Measurements from ENCODE around the gene NFIA. TPM values are rescaled to one million over a fixed set of nuclear protein-coding genes. Genes with fewer than 3 reads are reported as not detected.
A peak's percentile ranks its signal among the peaks of the same experiment; 100 is the strongest.

The NFIA gene
- total and polyA plus RNA-seq, 9 of the 15 experiments (the other 6 are each of a cell fraction or from before 2014, with no cell fraction given): 5.3 to 24.9 (median 9.8) TPM

DNA sequence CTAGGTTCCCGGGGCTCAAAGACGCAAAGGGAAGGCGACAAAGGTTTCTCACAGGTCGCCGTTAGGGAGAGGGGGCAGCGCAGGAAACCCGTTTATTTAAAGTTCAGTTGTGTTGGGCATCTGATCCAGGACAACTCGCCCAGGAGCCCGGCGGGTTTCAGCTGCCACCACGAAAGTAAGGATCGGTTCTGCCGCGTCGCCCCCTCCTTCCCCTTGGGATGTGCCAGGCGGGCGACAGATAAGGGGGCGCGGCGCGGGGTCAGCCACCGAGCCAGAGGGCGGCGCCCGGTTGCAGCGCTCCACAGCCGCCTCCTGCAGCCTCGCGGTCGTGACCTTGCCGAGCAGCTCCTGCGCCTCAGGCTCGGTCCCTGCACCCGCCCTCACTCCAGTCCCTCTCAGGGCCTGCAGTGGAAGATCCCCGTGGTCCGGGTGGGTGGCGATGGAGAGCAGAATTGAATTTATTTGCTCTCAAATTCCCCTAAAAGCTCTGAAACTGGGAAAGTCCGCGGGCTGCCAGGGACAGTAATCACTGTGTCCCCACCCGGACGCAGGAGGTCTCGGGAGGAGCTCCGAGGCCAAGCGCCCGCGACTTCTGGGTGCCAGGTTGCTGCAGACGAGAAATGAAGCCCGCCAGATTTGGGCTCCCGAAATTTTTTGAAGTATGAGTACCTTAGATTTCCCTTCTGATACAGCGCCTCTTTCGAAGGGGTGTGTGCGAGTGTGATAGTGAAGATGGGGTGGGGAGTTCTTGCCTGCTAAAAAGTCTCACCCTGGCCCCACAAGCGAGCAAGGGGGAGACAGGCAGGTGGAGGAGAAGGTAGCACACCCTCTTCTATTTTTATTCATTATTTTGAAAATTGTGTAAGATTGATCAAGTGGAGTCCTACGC lies 28.4 kb upstream of the NFIA start (continued):
- TF ChIP-seq, protein P1, sequence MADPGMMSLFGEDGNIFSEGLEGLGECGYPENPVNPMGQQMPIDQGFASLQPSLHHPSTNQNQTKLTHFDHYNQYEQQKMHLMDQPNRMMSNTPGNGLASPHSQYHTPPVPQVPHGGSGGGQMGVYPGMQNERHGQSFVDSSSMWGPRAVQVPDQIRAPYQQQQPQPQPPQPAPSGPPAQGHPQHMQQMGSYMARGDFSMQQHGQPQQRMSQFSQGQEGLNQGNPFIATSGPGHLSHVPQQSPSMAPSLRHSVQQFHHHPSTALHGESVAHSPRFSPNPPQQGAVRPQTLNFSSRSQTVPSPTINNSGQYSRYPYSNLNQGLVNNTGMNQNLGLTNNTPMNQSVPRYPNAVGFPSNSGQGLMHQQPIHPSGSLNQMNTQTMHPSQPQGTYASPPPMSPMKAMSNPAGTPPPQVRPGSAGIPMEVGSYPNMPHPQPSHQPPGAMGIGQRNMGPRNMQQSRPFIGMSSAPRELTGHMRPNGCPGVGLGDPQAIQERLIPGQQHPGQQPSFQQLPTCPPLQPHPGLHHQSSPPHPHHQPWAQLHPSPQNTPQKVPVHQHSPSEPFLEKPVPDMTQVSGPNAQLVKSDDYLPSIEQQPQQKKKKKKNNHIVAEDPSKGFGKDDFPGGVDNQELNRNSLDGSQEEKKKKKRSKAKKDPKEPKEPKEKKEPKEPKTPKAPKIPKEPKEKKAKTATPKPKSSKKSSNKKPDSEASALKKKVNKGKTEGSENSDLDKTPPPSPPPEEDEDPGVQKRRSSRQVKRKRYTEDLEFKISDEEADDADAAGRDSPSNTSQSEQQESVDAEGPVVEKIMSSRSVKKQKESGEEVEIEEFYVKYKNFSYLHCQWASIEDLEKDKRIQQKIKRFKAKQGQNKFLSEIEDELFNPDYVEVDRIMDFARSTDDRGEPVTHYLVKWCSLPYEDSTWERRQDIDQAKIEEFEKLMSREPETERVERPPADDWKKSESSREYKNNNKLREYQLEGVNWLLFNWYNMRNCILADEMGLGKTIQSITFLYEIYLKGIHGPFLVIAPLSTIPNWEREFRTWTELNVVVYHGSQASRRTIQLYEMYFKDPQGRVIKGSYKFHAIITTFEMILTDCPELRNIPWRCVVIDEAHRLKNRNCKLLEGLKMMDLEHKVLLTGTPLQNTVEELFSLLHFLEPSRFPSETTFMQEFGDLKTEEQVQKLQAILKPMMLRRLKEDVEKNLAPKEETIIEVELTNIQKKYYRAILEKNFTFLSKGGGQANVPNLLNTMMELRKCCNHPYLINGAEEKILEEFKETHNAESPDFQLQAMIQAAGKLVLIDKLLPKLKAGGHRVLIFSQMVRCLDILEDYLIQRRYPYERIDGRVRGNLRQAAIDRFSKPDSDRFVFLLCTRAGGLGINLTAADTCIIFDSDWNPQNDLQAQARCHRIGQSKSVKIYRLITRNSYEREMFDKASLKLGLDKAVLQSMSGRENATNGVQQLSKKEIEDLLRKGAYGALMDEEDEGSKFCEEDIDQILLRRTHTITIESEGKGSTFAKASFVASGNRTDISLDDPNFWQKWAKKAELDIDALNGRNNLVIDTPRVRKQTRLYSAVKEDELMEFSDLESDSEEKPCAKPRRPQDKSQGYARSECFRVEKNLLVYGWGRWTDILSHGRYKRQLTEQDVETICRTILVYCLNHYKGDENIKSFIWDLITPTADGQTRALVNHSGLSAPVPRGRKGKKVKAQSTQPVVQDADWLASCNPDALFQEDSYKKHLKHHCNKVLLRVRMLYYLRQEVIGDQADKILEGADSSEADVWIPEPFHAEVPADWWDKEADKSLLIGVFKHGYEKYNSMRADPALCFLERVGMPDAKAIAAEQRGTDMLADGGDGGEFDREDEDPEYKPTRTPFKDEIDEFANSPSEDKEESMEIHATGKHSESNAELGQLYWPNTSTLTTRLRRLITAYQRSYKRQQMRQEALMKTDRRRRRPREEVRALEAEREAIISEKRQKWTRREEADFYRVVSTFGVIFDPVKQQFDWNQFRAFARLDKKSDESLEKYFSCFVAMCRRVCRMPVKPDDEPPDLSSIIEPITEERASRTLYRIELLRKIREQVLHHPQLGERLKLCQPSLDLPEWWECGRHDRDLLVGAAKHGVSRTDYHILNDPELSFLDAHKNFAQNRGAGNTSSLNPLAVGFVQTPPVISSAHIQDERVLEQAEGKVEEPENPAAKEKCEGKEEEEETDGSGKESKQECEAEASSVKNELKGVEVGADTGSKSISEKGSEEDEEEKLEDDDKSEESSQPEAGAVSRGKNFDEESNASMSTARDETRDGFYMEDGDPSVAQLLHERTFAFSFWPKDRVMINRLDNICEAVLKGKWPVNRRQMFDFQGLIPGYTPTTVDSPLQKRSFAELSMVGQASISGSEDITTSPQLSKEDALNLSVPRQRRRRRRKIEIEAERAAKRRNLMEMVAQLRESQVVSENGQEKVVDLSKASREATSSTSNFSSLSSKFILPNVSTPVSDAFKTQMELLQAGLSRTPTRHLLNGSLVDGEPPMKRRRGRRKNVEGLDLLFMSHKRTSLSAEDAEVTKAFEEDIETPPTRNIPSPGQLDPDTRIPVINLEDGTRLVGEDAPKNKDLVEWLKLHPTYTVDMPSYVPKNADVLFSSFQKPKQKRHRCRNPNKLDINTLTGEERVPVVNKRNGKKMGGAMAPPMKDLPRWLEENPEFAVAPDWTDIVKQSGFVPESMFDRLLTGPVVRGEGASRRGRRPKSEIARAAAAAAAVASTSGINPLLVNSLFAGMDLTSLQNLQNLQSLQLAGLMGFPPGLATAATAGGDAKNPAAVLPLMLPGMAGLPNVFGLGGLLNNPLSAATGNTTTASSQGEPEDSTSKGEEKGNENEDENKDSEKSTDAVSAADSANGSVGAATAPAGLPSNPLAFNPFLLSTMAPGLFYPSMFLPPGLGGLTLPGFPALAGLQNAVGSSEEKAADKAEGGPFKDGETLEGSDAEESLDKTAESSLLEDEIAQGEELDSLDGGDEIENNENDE (IDR thresholded peaks at IDR 0.05; ENCODE audit: low read depth, low read length): no peak
- TF ChIP-seq, protein P2, sequence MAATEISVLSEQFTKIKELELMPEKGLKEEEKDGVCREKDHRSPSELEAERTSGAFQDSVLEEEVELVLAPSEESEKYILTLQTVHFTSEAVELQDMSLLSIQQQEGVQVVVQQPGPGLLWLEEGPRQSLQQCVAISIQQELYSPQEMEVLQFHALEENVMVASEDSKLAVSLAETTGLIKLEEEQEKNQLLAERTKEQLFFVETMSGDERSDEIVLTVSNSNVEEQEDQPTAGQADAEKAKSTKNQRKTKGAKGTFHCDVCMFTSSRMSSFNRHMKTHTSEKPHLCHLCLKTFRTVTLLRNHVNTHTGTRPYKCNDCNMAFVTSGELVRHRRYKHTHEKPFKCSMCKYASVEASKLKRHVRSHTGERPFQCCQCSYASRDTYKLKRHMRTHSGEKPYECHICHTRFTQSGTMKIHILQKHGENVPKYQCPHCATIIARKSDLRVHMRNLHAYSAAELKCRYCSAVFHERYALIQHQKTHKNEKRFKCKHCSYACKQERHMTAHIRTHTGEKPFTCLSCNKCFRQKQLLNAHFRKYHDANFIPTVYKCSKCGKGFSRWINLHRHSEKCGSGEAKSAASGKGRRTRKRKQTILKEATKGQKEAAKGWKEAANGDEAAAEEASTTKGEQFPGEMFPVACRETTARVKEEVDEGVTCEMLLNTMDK (IDR thresholded peaks at IDR 0.05; ENCODE audit: borderline replicate concordance, insufficient read depth, low read depth, low read length, poor library complexity, severe bottlenecking): peak; percentile 27
- TF ChIP-seq BRD9 (IDR thresholded peaks at IDR 0.05; ENCODE audit: low read depth, partially characterized antibody) (no peak), RAD21 (CRISPR knock-in tag; conservative IDR thresholded peaks at IDR 0.05 in 1 of 2, IDR thresholded peaks at IDR 0.05 in 1 of 2) (peak; percentile 22 to 57), SMC3 (conservative IDR thresholded peaks at IDR 0.05; ENCODE audit: insufficient read depth, low read depth, low read length) (no peak), ARID1B (IDR thresholded peaks at IDR 0.05) (peak; percentile 32), ESRRB (CRISPR knock-in tag; IDR thresholded peaks at IDR 0.05; ENCODE audit: borderline replicate concordance) (no peak), MCM2 (IDR thresholded peaks at IDR 0.05; ENCODE audit: low read depth) (no peak), RB1 (IDR thresholded peaks at IDR 0.05; ENCODE audit: low read depth) (peak; percentile 25; the same call in 1 of the 2 replicates), HMGN3 (IDR thresholded peaks at IDR 0.05; ENCODE audit: borderline replicate concordance, extremely low read depth, insufficient read length, low read depth, low read length) (peak; percentile 73), NUFIP1 (IDR thresholded peaks at IDR 0.05; ENCODE audit: partially characterized antibody) (no peak), CREM (IDR thresholded peaks at IDR 0.05; ENCODE audit: low read depth) (peak; percentile 6; the same call in 1 of the 2 replicates), TCF3 (CRISPR knock-in tag; IDR thresholded peaks at IDR 0.05) (peak; percentile 48)
